ENCODE results near the gene PPP1R1B. TPM values are rescaled to one million over a fixed set of nuclear protein-coding genes. Genes with fewer than 3 reads are reported as not detected.

PPP1R1B gene
- total RNA-seq, 1 donor from 2014 or later: not detected

DNA sequence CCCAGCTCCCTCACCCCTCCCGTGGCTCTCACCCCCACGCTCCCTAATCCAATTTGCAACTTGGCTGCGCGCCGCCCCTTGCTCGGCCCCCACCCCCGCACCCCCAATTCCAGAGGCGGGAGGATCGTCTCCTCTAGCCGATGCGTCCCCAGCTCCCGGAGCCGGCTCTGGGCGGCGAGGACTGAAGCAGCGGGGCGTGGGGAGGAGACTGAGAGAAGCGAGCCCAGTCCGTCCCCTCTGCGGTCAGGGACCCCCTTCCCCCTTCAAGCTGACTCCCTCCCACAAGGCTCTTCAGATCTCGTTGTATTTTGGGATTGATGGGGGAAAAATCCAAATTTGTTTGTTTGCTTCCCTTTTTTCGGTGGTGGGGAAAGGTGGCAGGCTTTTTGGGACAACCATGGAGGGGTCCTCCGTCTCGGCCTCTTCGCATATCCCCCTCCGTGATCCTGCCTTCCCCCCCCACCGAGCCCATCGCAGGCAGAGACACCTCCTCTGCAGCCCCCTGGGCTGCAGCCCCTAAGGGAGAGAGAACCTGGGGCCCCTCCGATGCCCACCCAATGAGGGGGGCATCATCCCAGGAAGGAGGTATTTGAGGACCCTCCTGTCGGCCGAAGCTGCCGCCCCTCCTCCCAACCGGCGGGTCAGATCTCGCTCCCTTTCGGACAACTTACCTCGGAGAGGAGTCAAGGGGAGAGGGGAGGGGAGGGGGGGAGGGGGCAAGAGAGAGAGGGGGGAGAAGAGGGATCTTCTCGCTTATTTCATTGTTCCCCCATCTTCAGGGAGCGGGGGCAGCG, 19.5 kb upstream of the PPP1R1B start:
- Mint-ChIP-seq H3K4me1 (peaks cover 7% of the 10 kb centered on the region), H3K4me3 (peak overlapping the region; percentile 48), H3K27ac (no peak overlapping the region), H3K27me3 (ENCODE audit: insufficient read depth, low read depth) (peaks cover 72% of the 10 kb centered on the region), H3K36me3 (no peaks in the 10 kb centered on the region), H3K9me3 (peaks cover 3% of the 10 kb centered on the region)
- Histone ChIP-seq H2AFZ (replicated peaks) (no peak overlapping the region), H4K20me1 (ENCODE audit: low read depth) (peaks cover 70% of the 10 kb centered on the region), H3K27ac (no peak overlapping the region), H3K79me2 (ENCODE audit: low read depth) (no peaks in the 10 kb centered on the region), H3K9ac (no peak overlapping the region), H3K9me3 (ENCODE audit: low read depth) (no peaks in the 10 kb centered on the region), H3K36me3 (no peaks in the 10 kb centered on the region), H3K27me3 (peaks cover 100% of the 10 kb centered on the region), H3K4me3 (peak overlapping the region; percentile 41), H3K4me2 (peak overlapping the region; percentile 81), H3F3A (ENCODE audit: low read depth) (peaks cover 22% of the 10 kb centered on the region), H3K4me1 (peaks cover 23% of the 10 kb centered on the region)
- TF ChIP-seq CTCF (IDR thresholded peaks at IDR 0.05) (no peak), EZH2 (IDR thresholded peaks at IDR 0.05) (peak; percentile 89), EZH2phosphoT487 (IDR thresholded peaks at IDR 0.05) (peak; percentile 79)
- DNase-seq (ENCODE audit: low spot score): peak; percentile 72

- peaks cover 100% of the 10 kb centered on the region for H3K27me3 ChIP-seq
- no peak within 1 kb of the TSS for H2AFZ ChIP-seq (replicated peaks)
These were observed 19.0 kb upstream of the PPP1R1B start, which contains the start of gene NEUROD2 for GRCh38 chr17:39607851-39608130. Gene NEUROD2 (minus strand): TSS chr17:39607920. CDS start chr17:39606599, 1,321 bp downstream.

DNA sequence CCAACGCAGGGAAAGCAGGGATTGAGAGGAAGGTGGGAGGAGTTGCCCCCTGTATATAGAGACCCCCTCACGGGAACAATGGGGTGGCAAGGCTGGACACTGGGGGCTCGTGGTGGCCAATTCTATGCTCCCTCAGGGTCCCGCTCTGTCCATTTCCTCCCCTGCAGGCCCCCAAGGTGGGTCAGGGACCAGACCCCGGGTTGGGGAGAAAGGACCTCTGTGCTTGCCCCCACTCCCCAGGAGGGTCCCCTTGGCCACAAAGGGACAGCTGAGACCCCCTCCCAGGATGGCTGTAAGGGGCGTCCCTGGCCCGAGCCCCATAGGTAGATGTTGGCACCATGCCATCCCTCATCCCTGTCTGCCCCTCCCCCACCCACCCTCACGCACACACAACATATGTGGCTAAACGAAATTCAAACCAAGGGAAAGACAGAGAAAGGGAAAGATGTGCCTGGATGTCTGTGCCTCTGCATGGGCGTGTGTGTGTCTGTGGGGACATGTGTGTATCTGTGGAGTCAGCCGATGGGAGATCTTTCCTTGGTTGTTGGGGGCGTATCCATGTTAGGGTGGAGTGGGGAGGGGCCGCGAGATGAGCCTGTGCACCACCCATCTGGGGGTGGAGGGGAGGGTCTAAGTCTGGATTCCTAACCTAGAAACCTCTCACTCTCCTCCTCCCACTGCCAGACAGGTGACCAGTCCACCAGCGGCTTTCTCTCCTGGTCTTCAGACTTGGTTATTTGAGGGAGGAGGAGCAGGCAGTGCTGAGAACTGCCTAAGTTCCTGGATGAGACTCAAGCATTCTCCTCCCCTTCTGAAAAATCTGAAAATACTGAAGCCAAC, 18.4 kb upstream of the PPP1R1B start:
- Histone ChIP-seq H2AFZ (replicated peaks) (no peak overlapping the region), H3K9me3 (ENCODE audit: low read depth) (no peaks in the 10 kb centered on the region), H3K4me3 (no peak overlapping the region), H3K4me2 (no peak overlapping the region), H3K9ac (no peak overlapping the region), H3K27me3 (peaks cover 100% of the 10 kb centered on the region), H3K27ac (no peak overlapping the region), H3K79me2 (ENCODE audit: low read depth) (no peaks in the 10 kb centered on the region), H3K36me3 (no peaks in the 10 kb centered on the region), H3F3A (ENCODE audit: low read depth) (peaks cover 11% of the 10 kb centered on the region), H4K20me1 (ENCODE audit: low read depth) (peaks cover 59% of the 10 kb centered on the region), H3K4me1 (peaks cover 23% of the 10 kb centered on the region)
- H3K36me3 Mint-ChIP-seq: no peaks in the 10 kb centered on the region
- peaks cover under 1% of the 10 kb centered on the region for H3K9me3 Mint-ChIP-seq
- peaks cover 5% of the 10 kb centered on the region for H3K4me1 Mint-ChIP-seq
- no peak overlapping the region for H3K27ac Mint-ChIP-seq
- DNase-seq (ENCODE audit: low spot score): no peak
- peaks cover 63% of the 10 kb centered on the region for H3K27me3 Mint-ChIP-seq (ENCODE audit: insufficient read depth, low read depth)
- no peak for TF ChIP-seq EZH2 (IDR thresholded peaks at IDR 0.05)
- peak overlapping the region; percentile 50 for H3K4me3 Mint-ChIP-seq

More at GRCh38 chr17:39607851-39608130, 19.0 kb upstream of the PPP1R1B start, which contains the start of gene NEUROD2:
- H3K4me2 ChIP-seq: peak within 1 kb of the TSS; percentile 81
- Mint-ChIP-seq H3K9me3 (peaks cover 3% of the 10 kb centered on the region), H3K4me1 (peaks cover 7% of the 10 kb centered on the region), H3K27me3 (ENCODE audit: insufficient read depth, low read depth) (peaks cover 67% of the 10 kb centered on the region), H3K36me3 (no peaks in the 10 kb centered on the region), H3K27ac (no peak within 1 kb of the TSS), H3K4me3 (peak within 1 kb of the TSS; percentile 50)
- H4K20me1 ChIP-seq (ENCODE audit: low read depth): peaks cover 65% of the 10 kb centered on the region
- peak within 1 kb of the TSS; percentile 41 for H3K4me3 ChIP-seq
- no peaks in the 10 kb centered on the region for H3K36me3 ChIP-seq
- no peaks in the 10 kb centered on the region for H3K79me2 ChIP-seq (ENCODE audit: low read depth)
- H3K9ac ChIP-seq: no peak within 1 kb of the TSS
- no peak for DNase-seq (ENCODE audit: low spot score)
- H3F3A ChIP-seq (ENCODE audit: low read depth): peaks cover 16% of the 10 kb centered on the region
- no peaks in the 10 kb centered on the region for H3K9me3 ChIP-seq (ENCODE audit: low read depth)
- peaks cover 23% of the 10 kb centered on the region for H3K4me1 ChIP-seq
- no peak within 1 kb of the TSS for H3K27ac ChIP-seq
- TF ChIP-seq CTCF (IDR thresholded peaks at IDR 0.05): no peak
- TF ChIP-seq EZH2 (IDR thresholded peaks at IDR 0.05): no peak
- TF ChIP-seq EZH2phosphoT487 (IDR thresholded peaks at IDR 0.05): no peak
